PC-9 (cell line): Measurements from ENCODE around the gene NSMCE3.

ENCODE experiments used
- CTCF ChIP-seq: fragments of 200-600 bp; sonication (generic); conservative IDR thresholded peaks from 2 replicates; pipeline ENCODE4 v1.6.1; 2017; ENCODE audit warnings: mixed run types, antibody characterized with exemption, mild to moderate bottlenecking, moderate library complexity
- EZH2 ChIP-seq: fragments of 200-600 bp; sonication (generic); IDR thresholded peaks from 2 replicates; pipeline ENCODE4 v1.8.0; 2017; ENCODE audit warnings: antibody characterized with exemption, low read depth

DNA sequence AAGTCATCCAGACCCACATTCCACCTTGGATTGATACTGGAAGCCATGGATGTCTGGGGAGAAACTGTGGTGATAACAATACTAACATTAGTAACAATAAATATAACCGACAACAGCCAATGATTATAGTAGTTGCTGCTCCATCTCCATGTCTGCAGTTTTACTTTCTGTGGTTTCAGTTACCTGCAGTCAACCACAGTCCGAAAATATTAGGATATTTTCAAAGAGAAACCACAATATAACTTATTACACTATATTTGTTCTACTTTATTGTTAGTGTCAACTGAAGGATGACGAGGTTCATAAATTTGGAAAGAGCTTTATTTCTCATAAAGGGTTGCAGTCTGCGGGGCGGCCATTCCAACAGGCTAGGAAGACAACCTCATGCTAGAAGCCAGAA, 2.6 kb upstream of the NSMCE3 start:
- no peak for TF ChIP-seq CTCF
- no peak for TF ChIP-seq EZH2
